ENCODE results near the gene LRP1B.

Gene LRP1B

DNA sequence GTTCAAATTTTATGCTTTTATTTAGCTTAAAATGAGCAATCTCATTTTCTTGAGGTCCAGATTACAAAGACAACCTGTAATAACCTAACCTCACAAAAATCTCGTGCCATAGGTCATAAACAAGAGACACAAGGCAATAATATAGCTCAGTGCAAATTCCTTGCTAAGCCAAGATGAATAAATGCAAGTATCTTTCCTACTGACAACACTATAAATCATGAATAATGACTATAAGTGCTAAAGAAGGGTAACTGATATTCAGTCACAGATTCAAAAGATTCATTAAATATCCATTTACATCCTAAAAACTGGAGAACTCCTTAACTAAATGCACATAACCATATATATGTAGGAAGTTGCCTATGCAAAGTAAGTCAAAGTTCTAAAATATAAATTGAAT is 1641.6 kb downstream of the LRP1B start:
- Histone ChIP-seq H3K4me3 (ENCODE audit: low read depth, low read length) (no peak overlapping the region), H3K9me3 (ENCODE audit: control insufficient read depth, insufficient read depth, low read depth, low read length) (no peaks in the 10 kb centered on the region), H3K9ac (ENCODE audit: low read length) (no peak overlapping the region), H3K36me3 (ENCODE audit: control insufficient read depth, insufficient read depth, low read length) (no peaks in the 10 kb centered on the region), H3K27ac (ENCODE audit: low read depth, low read length) (no peak overlapping the region), H3K4me1 (ENCODE audit: control insufficient read depth, insufficient read depth, low read length) (no peaks in the 10 kb centered on the region), H3K27me3 (ENCODE audit: control insufficient read depth, insufficient read depth, low read length) (no peaks in the 10 kb centered on the region)

- no peak overlapping the region for H3K27ac ChIP-seq (ENCODE audit: low read depth, low read length)
- H3K4me1 ChIP-seq (ENCODE audit: control insufficient read depth, insufficient read depth, low read length): no peaks in the 10 kb centered on the region
- H3K9ac ChIP-seq (ENCODE audit: low read length): no peak overlapping the region
- H3K9me3 ChIP-seq (ENCODE audit: control insufficient read depth, insufficient read depth, low read depth, low read length): no peaks in the 10 kb centered on the region
- no peaks in the 10 kb centered on the region for H3K27me3 ChIP-seq (ENCODE audit: control insufficient read depth, insufficient read depth, low read length)
- H3K36me3 ChIP-seq (ENCODE audit: control insufficient read depth, insufficient read depth, low read length): no peaks in the 10 kb centered on the region
- H3K4me3 ChIP-seq (ENCODE audit: low read depth, low read length): no peak overlapping the region
Measured at GRCh38 chr2:140481136-140481535, 1649.7 kb downstream of the LRP1B start.

DNA sequence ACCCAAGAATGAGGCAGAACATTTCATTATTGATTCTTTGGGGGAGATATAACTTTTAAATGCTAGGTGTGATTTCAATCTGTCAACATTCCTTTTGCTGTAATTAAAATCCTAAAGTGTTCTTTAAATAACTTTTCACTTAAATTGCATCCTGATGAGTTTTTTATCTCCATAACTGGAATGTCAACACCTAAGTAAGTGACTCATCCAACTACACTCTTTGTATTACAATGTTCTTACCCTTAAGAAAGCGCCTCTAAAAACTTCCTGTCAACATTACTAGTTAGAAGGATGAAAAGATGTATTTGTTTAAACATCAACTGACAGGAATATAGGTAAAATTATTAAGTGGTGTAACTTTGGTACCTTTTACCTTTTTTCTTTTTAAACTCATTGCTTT is 1657.0 kb downstream of the LRP1B start:
- no peak overlapping the region for H3K4me3 ChIP-seq (ENCODE audit: low read depth, low read length)
- H3K9ac ChIP-seq (ENCODE audit: low read length): no peak overlapping the region
- no peak overlapping the region for H3K27ac ChIP-seq (ENCODE audit: low read depth, low read length)

DNA sequence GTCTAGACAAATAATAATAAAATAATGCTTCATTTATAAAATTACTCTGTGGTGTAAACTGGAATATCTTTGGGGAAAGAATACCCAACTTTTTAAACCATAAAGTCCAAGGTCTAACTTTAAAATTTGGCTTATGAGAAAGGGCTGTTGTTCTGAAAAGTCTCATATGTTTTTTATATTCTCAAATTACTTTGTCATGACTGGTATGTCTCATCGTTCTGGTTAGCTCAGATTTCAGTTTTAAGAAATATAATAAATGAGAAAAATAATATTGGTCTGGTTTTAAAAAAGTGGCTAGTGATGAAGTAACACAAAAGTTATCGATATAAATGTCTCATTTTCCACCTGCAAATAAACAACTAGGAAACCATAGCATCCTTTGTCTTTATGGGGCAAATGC is 1658.1 kb downstream of the LRP1B start:
- H3K9ac ChIP-seq (ENCODE audit: low read length): no peak overlapping the region
- peaks cover 10% of the 10 kb centered on the region for H3K4me1 ChIP-seq (ENCODE audit: control insufficient read depth, insufficient read depth, low read length)
- no peaks in the 10 kb centered on the region for H3K27me3 ChIP-seq (ENCODE audit: control insufficient read depth, insufficient read depth, low read length)
- H3K9me3 ChIP-seq (ENCODE audit: control insufficient read depth, insufficient read depth, low read depth, low read length): no peaks in the 10 kb centered on the region
- no peaks in the 10 kb centered on the region for H3K36me3 ChIP-seq (ENCODE audit: control insufficient read depth, insufficient read depth, low read length)
- H3K27ac ChIP-seq (ENCODE audit: low read depth, low read length): no peak overlapping the region
- no peak overlapping the region for H3K4me3 ChIP-seq (ENCODE audit: low read depth, low read length)

More for the DNA sequence above, 1657.0 kb downstream of the LRP1B start:
- Histone ChIP-seq H3K9me3 (ENCODE audit: control insufficient read depth, insufficient read depth, low read depth, low read length) (no peaks in the 10 kb centered on the region), H3K27me3 (ENCODE audit: control insufficient read depth, insufficient read depth, low read length) (no peaks in the 10 kb centered on the region), H3K36me3 (ENCODE audit: control insufficient read depth, insufficient read depth, low read length) (no peaks in the 10 kb centered on the region), H3K4me1 (ENCODE audit: control insufficient read depth, insufficient read depth, low read length) (peaks cover 10% of the 10 kb centered on the region)

GRCh38 chr2:140465301-140465700 is 1665.5 kb downstream of the LRP1B start:
- no peak overlapping the region for H3K4me3 ChIP-seq (ENCODE audit: low read depth, low read length)
- no peak overlapping the region for H3K9ac ChIP-seq (ENCODE audit: low read length)
- no peak overlapping the region for H3K27ac ChIP-seq (ENCODE audit: low read depth, low read length)
- H3K27me3 ChIP-seq (ENCODE audit: control insufficient read depth, insufficient read depth, low read length): no peaks in the 10 kb centered on the region
- H3K36me3 ChIP-seq (ENCODE audit: control insufficient read depth, insufficient read depth, low read length): no peaks in the 10 kb centered on the region
- no peaks in the 10 kb centered on the region for H3K9me3 ChIP-seq (ENCODE audit: control insufficient read depth, insufficient read depth, low read depth, low read length)
- no peaks in the 10 kb centered on the region for H3K4me1 ChIP-seq (ENCODE audit: control insufficient read depth, insufficient read depth, low read length)

GRCh38 chr2:140462990-140463389 is 1667.8 kb downstream of the LRP1B start:
- H3K27me3 ChIP-seq (ENCODE audit: control insufficient read depth, insufficient read depth, low read length): no peaks in the 10 kb centered on the region
- H3K27ac ChIP-seq (ENCODE audit: low read depth, low read length): no peak overlapping the region
- H3K36me3 ChIP-seq (ENCODE audit: control insufficient read depth, insufficient read depth, low read length): no peaks in the 10 kb centered on the region
- H3K4me3 ChIP-seq (ENCODE audit: low read depth, low read length): no peak overlapping the region
- no peak overlapping the region for H3K9ac ChIP-seq (ENCODE audit: low read length)
- no peaks in the 10 kb centered on the region for H3K9me3 ChIP-seq (ENCODE audit: control insufficient read depth, insufficient read depth, low read depth, low read length)
- no peaks in the 10 kb centered on the region for H3K4me1 ChIP-seq (ENCODE audit: control insufficient read depth, insufficient read depth, low read length)

GRCh38 chr2:140457483-140457882 is 1673.3 kb downstream of the LRP1B start:
- no peak overlapping the region for H3K9ac ChIP-seq (ENCODE audit: low read length)
- H3K27ac ChIP-seq (ENCODE audit: low read depth, low read length): no peak overlapping the region
- H3K4me1 ChIP-seq (ENCODE audit: control insufficient read depth, insufficient read depth, low read length): no peaks in the 10 kb centered on the region
- H3K36me3 ChIP-seq (ENCODE audit: control insufficient read depth, insufficient read depth, low read length): no peaks in the 10 kb centered on the region
- H3K27me3 ChIP-seq (ENCODE audit: control insufficient read depth, insufficient read depth, low read length): no peaks in the 10 kb centered on the region
- H3K4me3 ChIP-seq (ENCODE audit: low read depth, low read length): no peak overlapping the region
- no peaks in the 10 kb centered on the region for H3K9me3 ChIP-seq (ENCODE audit: control insufficient read depth, insufficient read depth, low read depth, low read length)

DNA sequence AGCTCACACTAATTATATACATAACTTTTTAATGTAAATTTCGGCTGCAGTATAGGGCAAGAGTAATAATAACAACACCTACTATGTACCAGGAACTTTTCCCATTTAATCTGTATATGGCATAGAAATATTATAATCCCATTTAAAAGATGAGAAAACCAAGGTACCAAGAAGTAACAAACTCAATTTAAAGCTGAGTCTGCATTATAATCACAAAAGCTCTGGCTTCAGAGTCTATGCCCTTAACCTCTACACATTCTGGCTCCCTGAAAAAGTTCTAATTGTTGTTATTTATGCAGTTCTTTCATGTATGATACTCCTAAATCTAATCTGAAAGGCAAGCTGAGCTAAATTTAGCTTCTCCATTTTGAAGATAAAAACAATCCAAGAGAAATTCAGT is 1675.5 kb downstream of the LRP1B start:
- Histone ChIP-seq H3K27ac (ENCODE audit: low read depth, low read length) (no peak overlapping the region), H3K27me3 (ENCODE audit: control insufficient read depth, insufficient read depth, low read length) (no peaks in the 10 kb centered on the region), H3K36me3 (ENCODE audit: control insufficient read depth, insufficient read depth, low read length) (no peaks in the 10 kb centered on the region), H3K4me3 (ENCODE audit: low read depth, low read length) (no peak overlapping the region), H3K9ac (ENCODE audit: low read length) (no peak overlapping the region), H3K4me1 (ENCODE audit: control insufficient read depth, insufficient read depth, low read length) (no peaks in the 10 kb centered on the region), H3K9me3 (ENCODE audit: control insufficient read depth, insufficient read depth, low read depth, low read length) (no peaks in the 10 kb centered on the region)

DNA sequence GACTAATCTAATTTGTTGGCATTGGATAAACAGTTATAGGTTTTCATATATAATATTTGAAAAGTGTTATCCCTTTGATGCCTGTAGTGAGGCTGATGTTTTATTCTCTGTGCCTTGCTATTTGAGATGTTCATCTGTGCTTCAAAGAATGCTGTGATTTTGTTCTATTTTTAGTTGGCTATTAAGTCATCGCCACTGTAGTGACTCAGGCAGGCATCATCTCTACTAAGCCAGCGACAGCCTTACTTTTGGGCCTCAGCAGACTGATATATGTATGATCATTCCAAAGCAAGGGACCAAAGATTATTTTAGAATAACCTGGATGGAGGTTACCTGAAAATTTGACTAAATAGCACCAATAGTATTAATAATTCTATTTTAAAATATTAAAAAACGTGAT is 1676.1 kb downstream of the LRP1B start:
- Histone ChIP-seq H3K9me3 (ENCODE audit: control insufficient read depth, insufficient read depth, low read depth, low read length) (no peaks in the 10 kb centered on the region), H3K36me3 (ENCODE audit: control insufficient read depth, insufficient read depth, low read length) (no peaks in the 10 kb centered on the region), H3K27me3 (ENCODE audit: control insufficient read depth, insufficient read depth, low read length) (no peaks in the 10 kb centered on the region), H3K4me1 (ENCODE audit: control insufficient read depth, insufficient read depth, low read length) (no peaks in the 10 kb centered on the region), H3K9ac (ENCODE audit: low read length) (no peak overlapping the region), H3K27ac (ENCODE audit: low read depth, low read length) (no peak overlapping the region), H3K4me3 (ENCODE audit: low read depth, low read length) (no peak overlapping the region)

GRCh38 chr2:140451324-140451723 is 1679.5 kb downstream of the LRP1B start:
- H3K9me3 ChIP-seq (ENCODE audit: control insufficient read depth, insufficient read depth, low read depth, low read length): no peaks in the 10 kb centered on the region
- no peak overlapping the region for H3K9ac ChIP-seq (ENCODE audit: low read length)
- no peaks in the 10 kb centered on the region for H3K4me1 ChIP-seq (ENCODE audit: control insufficient read depth, insufficient read depth, low read length)
- no peak overlapping the region for H3K27ac ChIP-seq (ENCODE audit: low read depth, low read length)
- H3K4me3 ChIP-seq (ENCODE audit: low read depth, low read length): no peak overlapping the region
- H3K27me3 ChIP-seq (ENCODE audit: control insufficient read depth, insufficient read depth, low read length): no peaks in the 10 kb centered on the region
- H3K36me3 ChIP-seq (ENCODE audit: control insufficient read depth, insufficient read depth, low read length): no peaks in the 10 kb centered on the region

DNA sequence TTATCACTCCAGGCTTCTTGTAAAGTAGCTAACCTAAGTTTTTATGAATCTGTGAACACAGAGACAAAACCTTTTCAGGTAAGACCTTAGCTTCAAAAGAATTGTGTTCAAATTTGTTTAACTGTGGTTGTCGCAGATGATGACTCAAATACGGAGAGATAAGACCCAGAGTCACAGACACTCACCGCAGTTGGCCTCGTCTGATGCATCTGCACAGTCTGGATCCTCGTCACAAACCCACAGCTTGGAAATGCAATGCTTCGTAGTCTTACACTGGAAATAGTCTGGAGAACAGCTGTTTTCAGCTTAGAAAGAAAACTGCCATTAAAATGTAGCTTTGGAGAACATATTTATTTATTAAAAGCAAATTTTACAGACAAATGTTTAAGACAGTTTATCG is 1688.5 kb downstream of the LRP1B start:
- Histone ChIP-seq H3K36me3 (ENCODE audit: control insufficient read depth, insufficient read depth, low read length) (no peaks in the 10 kb centered on the region), H3K27ac (ENCODE audit: low read depth, low read length) (no peak overlapping the region), H3K27me3 (ENCODE audit: control insufficient read depth, insufficient read depth, low read length) (no peaks in the 10 kb centered on the region), H3K4me1 (ENCODE audit: control insufficient read depth, insufficient read depth, low read length) (no peaks in the 10 kb centered on the region; the same call in 1 of the 2 replicates), H3K4me3 (ENCODE audit: low read depth, low read length) (no peak overlapping the region), H3K9ac (ENCODE audit: low read length) (no peak overlapping the region), H3K9me3 (ENCODE audit: control insufficient read depth, insufficient read depth, low read depth, low read length) (no peaks in the 10 kb centered on the region)

- Histone ChIP-seq H3K4me1 (ENCODE audit: control insufficient read depth, insufficient read depth, low read length) (peaks cover 8% of the 10 kb centered on the region), H3K9ac (ENCODE audit: low read length) (peak overlapping the region; percentile 37), H3K27me3 (ENCODE audit: control insufficient read depth, insufficient read depth, low read length) (no peaks in the 10 kb centered on the region), H3K4me3 (ENCODE audit: low read depth, low read length) (no peak overlapping the region), H3K9me3 (ENCODE audit: control insufficient read depth, insufficient read depth, low read depth, low read length) (no peaks in the 10 kb centered on the region), H3K36me3 (ENCODE audit: control insufficient read depth, insufficient read depth, low read length) (no peaks in the 10 kb centered on the region), H3K27ac (ENCODE audit: low read depth, low read length) (peak overlapping the region; percentile 50; the same call in 1 of the 2 replicates)
Measured at GRCh38 chr2:140440815-140441214, 1690.0 kb downstream of the LRP1B start.
